Stromal cell of bone marrow (primary cell): Measurements from ENCODE around the gene POLD3.

Experiments used
- DNase-seq: peaks from one replicate; pipeline ENCODE4 v3.0.0-alpha.2; 2012; ENCODE audit warnings: low read depth

POLD3 gene, protein sequence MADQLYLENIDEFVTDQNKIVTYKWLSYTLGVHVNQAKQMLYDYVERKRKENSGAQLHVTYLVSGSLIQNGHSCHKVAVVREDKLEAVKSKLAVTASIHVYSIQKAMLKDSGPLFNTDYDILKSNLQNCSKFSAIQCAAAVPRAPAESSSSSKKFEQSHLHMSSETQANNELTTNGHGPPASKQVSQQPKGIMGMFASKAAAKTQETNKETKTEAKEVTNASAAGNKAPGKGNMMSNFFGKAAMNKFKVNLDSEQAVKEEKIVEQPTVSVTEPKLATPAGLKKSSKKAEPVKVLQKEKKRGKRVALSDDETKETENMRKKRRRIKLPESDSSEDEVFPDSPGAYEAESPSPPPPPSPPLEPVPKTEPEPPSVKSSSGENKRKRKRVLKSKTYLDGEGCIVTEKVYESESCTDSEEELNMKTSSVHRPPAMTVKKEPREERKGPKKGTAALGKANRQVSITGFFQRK

DNA sequence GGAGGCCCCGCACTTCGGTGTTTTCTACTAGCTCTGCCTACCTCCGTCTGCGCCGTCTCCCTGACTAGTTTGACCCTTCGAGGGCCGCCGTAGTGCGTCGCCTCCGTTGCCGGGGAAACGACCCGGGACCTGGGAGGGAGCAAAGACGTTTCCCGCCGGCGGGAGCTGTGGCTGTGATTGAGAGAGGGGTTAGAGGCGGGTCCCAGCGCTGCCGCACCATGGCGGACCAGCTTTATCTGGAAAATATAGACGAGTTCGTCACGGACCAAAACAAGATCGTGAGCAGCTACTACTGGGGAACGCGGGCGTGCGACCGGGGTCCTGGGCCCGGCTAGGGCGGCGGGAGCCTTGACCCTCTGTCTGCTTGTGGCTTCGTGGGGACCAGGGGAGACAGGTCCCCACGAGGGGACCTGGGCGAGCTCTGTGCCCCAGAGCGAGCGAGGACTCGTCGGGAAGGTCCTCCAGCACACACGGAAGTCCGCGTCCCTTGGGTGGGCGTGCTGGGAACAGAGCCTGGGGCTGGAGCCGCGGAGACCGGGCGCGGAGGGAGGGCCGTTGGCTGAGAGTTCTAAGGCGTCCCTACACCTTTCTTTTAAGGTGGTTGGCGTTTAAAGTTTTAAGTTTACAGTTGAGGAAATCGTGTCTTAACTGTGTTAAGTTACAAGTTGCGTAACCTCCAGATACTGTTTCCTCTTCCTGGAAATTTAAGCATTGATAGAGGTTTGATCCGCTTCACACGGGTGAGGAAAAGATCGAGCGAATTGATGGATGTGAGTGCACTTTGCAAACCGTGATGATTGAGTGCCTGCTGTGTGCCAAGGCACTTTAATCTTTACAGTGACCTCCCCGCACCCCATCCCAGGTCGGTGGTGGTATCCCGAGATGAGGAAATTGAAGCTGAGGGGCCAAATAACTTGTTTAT, at the start of gene POLD3:
Gene POLD3, plus strand, starts transcription at position 142 of the 922 bp plus-strand sequence. Its CDS starts 77 bp downstream, at position 219.
- DNase-seq = peak; percentile 81

- DNase-seq = no peak
These were observed 48.4 kb upstream of the POLD3 start for GRCh38 chr11:74543991-74544390.

- no peak for DNase-seq
These were observed 45.6 kb upstream of the POLD3 start for GRCh38 chr11:74546752-74547151.

DNA sequence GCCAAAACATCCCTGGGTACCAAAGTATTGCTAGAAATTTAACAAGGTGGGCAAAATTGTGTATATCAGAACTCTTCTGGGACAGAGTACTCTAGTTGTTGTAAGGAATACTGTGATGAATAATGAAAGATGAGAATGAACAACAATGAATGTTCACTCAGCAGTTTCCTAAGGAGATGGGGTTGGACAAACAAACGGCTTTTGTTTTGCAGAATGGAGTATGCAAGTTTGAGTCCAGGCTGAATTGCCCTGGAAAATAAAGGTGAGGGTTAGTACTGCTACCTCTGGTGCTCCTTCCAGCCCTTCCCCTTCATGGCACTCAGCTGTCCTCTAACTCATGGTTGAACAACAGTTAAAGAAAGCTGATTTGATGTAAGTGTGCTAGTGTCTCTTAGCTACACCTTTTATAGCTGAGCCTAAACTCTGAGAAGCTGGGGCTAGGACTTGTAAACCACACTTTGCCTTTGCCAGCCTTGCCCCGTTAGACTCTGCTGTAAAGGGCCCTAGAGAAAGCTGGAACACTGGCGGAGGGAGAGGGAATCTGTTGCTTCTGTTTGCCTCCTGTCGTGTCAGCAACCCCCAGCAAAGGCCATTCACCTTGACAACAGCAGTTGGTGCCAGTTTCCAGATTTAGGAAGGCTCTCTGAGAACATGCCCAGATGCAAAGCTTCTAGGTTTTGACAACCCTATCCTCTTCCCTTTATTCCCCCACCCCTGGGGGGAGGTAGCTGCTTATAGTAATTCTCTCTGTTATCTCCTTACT, 41.2 kb upstream of the POLD3 start:
- DNase-seq = no peak

GRCh38 chr11:74551754-74552145, 40.6 kb upstream of the POLD3 start:
- DNase-seq = no peak

DNA sequence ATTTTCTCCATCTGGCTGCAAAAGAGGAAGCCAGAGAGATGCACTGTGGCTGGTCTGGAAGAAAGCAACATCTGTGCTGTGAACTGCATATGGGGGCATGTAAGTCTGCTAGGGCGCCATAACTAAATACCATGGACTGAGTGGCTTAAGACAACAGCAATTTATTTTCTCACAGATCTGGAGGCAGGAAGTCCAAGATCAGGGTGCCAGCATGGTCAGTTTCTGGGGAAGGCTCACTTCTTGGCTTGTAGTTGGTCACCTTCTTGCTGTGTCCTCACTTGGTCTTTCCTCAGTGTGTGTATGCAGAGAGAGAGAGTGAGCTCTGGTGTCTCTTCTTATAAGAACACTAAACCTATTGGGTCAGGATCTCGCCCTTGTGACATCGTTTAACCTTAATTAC, 34.9 kb upstream of the POLD3 start:
- no peak for DNase-seq

DNA sequence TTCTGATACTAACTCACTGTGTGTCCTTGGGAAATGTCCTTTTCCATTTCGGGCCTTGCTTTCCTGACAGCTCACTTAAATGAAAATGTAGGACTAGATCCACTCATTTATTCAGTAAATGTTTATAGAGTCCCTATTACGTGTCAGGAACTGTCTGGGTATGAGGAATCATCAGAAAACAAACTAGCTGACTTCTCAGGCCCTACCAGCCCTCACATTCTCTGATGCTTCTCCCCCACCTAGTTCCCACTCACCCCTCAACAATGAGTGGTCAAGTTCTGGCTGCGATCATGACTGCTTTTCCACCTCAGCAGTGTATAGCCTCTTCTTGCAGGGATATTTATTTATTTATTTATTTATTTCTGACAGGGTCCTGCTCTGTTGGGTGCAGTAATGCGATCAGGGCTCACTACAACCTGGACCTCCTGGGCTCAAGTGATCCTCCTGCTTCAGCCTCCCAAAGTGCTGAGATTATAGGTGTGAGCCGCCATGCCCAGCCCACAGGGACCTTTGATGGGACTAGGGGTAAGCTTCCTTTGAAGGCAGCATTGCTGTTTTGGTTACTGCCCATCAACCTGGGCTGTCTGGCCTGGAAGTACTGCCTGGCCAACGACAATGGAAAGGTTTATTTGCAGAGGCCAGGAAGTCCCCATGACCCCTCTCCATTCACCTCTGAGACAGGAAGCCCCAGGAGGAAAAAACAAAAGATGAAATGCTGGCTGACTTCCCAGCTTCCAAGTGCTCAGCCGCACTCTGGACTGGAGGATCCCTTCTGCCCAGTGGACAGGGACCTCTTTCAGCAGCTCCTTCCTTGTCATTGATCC, 33.1 kb upstream of the POLD3 start:
- DNase-seq = no peak

- no peak for DNase-seq
These were observed 32.5 kb upstream of the POLD3 start for GRCh38 chr11:74559934-74560309.

GRCh38 chr11:74566146-74566960, 26.0 kb upstream of the POLD3 start:
- DNase-seq = no peak

DNA sequence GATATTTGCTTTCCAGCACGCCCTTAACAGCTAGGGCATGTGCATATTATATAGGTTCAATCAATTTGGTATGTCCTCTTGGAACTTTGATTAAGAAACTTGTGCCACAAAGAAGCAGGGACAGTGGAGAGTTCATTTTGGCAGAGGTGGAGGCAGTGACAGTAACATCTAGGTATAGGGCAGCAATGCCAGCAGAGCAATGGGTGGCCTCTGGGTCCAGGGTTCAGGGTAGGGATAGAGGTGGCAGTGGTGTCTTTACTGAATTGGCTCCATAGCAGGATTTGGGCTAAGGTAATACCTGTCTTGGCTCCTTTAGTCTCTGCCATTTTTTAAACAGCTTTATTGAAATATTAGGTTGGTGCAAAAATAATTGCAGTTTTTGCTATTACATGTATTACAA, 24.4 kb upstream of the POLD3 start:
- no peak for DNase-seq

DNA sequence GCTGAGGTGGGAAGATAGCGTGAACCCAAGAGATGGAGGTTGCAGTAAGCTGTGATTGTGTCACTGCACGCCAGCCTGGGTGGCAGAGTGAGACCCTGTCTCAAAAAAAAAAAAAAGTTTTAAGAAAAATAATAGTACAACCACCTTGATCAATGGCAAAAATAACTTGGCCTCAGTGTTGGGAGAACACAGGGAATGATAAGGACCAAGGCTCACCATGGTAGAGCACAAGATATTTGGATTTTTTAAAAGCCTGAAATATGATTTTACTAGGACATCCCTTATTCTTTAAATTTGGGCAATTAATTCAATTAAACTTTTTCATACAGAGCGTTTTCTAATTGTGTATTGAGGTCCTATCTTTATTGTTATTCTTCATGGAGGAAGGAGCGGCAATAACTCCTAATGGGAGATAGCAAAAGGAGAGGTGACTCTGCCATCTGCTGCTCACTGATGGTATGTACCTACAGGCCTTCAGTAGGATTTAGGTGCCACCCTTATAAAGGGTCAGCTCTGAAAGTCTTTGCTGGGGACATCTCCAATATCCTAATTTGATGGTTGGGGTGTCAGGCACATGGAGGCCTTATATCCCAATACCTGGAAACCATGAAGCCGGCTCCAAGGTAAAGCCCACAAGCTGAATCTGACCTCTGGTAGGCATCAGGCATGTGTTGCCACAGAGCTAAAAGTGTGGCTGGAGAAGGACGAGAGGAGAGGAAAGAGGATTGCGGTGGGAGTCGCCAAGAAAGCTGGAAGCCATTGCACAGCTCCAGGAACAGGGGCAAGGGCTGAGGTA, 21.9 kb upstream of the POLD3 start:
- peak; percentile 19 for DNase-seq

DNA sequence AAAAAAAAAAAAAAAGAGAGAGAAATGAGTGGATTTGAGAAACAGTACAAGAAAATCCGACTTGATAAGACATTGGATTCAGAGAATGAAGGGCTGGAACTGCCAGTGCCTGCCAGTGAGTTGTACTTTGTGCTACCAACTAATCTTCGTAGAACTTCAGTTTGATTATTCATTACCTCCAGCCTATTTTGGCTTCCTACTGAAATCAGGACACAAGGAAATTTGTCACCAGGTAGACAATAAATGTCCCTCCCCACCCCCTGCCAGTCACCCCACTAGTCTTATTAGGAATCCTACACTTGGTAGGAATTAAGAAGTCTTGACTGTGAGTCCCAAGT, 21.4 kb upstream of the POLD3 start:
- DNase-seq = no peak

DNA sequence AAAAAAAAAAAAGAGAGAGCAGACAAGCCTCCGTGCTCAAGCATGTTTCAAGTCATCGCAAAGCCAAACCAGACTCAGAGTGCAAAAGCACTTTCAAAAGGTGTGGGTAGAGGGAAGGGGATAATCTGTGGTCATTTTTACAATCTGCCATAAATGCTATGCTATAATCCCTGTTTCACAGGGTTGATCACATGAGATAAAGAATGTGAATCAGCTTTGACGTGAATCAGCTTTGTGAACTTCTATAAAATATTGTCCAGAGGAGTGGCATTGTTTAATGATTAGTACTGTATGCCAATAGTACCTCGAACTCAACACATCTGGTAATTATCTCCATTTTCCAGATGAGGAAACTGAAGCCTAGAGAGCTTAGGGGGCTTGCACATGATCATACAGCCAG, 20.0 kb upstream of the POLD3 start:
- no peak for DNase-seq

DNA sequence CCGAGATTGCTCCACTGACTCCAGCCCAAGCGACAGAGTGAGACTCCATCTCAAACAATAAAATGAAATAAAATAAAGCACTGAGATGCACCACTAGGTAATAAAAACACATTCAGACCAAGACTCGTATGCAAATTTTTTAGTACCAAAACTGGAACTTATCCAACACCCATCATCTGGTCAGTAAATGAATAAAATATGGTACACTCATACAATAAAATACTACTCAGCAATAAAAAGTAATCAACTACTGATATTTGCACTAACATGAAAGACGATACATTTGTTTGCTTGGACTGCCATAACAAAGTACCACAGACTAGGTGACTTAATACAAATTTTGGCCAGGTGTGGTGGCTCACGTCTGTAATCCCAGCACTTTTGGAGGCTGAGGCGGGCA, 17.8 kb upstream of the POLD3 start:
- DNase-seq = no peak

DNA sequence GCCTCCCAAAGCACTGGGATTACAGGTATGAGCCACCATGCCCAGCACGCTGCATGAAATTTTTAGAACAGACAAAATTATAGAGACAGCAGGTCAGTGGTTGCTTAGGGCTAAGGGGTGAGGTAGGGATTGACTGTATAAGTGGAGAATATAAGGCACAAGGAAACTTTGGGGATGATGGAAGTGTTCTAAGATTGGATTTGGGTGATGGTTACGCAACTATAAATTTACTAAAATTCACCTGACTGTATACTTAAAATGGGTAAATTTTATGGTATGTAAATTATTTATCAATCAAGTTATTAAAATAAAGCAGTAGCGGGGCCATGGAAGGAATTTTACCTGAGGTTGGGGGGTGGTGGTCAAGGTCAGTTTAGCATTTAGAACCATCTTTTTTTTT, 16.4 kb upstream of the POLD3 start:
- no peak for DNase-seq

- no peak for DNase-seq
These were observed 15.2 kb upstream of the POLD3 start for GRCh38 chr11:74577181-74577580.

GRCh38 chr11:74577624-74578396, 14.6 kb upstream of the POLD3 start:
- no peak for DNase-seq

DNA sequence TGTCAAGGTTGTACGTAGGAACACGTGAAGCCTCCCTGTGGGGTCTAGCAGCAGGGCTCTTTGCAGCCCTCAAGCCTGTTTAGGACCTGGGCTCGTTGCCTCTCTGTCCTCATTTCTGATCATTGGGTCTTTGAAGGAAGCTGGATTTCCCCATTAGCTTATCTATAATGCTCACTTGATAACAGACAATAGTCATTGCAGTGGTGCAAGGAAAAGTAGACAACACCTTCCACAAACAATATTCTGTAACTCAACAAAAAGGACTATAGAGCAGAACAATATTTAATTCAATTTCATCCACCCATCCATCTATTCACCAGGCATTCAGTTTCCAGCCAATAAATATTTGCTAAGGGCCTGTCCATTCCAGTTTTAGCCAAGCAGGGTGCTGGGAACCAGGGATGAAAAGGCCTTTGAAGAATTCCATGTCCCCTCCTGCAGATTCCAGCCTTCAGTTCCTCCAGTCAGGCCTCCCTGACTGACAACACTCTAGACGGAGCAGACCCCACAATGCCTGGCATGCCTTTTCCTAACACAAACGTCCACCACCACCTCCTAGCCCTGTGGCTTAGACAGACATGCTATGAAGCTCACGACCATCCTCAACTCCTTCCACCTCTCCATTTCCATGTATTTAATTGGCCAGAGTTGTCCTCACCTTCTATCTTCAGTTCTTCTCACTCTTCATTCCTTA, 12.7 kb upstream of the POLD3 start:
- DNase-seq = no peak
